ENCODE measurements around the gene CLCC1. TPM values are rescaled to one million over a fixed set of nuclear protein-coding genes. Genes with fewer than 3 reads are reported as not detected.

The CLCC1 gene
- polyA plus RNA-seq, 1 donor (not counting 4 experiments of a cell fraction or from before 2014, with no cell fraction given) = 23.4 TPM

DNA sequence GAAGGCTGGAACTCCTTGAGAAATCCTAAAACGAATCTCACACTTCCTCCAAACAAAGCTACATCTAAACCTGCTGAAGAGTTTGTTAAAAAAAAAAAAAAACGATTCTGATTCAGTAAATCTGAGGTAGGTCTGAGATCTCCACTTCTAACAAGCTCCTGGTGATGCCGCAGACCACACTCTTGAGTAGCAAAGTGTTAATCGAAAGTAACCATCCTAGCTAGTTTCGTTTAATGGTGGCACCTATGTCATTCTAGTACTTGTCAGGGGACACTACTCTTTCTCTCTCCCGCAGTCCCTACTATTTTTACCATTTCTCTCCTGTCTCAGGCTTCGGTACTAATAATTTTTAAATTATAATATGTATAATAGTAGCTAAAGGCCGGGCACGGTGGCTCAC is 2.1 kb downstream of the CLCC1 start:
- Histone ChIP-seq H3K9me3 (ENCODE audit: control insufficient read depth, low read depth, low read length) (no peaks in the 10 kb centered on the region), H3K9me1 (ENCODE audit: control insufficient read depth, extremely low read depth, insufficient read depth, low read length) (no peaks in the 10 kb centered on the region), H3K27ac (ENCODE audit: control insufficient read depth, insufficient read depth, low read length) (no peak overlapping the region), H3K9ac (ENCODE audit: control insufficient read depth, extremely low read depth, insufficient read depth, low read length) (no peak overlapping the region), H3K79me2 (ENCODE audit: control insufficient read depth, insufficient read depth, low read length) (peaks cover 32% of the 10 kb centered on the region), H3K36me3 (ENCODE audit: control insufficient read depth in 2 of 2, extremely low read depth in 1 of 2, insufficient read depth in 2 of 2, low read length in 2 of 2) (peaks cover 3% of the 10 kb centered on the region in 2 experiments), H3K4me2 (ENCODE audit: control insufficient read depth, extremely low read depth, insufficient read depth, low read depth, low read length) (no peak overlapping the region), H3K27me3 (ENCODE audit: control insufficient read depth, extremely low read depth, insufficient read depth, low read length) (no peaks in the 10 kb centered on the region), H3K4me3 (ENCODE audit: control insufficient read depth in 2 of 3, extremely low read depth in 1 of 3, insufficient read depth in 2 of 3, low read depth in 1 of 3, low read length in 3 of 3) (no peak overlapping the region), H3K4me1 (ENCODE audit: control insufficient read depth, extremely low read depth, insufficient read depth, low read length) (peaks cover 9% of the 10 kb centered on the region), H4K20me1 (ENCODE audit: control insufficient read depth, extremely low read depth, insufficient read depth, low read length) (no peaks in the 10 kb centered on the region), H2AFZ (ENCODE audit: control insufficient read depth, low read length) (no peak overlapping the region)
- FAIRE-seq (no peak), DNase-seq (ENCODE audit: low read depth, low spot score) (no peak)
- TF ChIP-seq CTCF (optimal IDR thresholded peaks at IDR 0.05 in 1 of 3, IDR thresholded peaks at IDR 0.05 in 1 of 3, conservative IDR thresholded peaks at IDR 0.05 in 1 of 3; ENCODE audit: extremely low read depth in 1 of 3, insufficient read depth in 2 of 3, low read length in 3 of 3) (no peak), EZH2 (IDR thresholded peaks at IDR 0.05; ENCODE audit: low read length) (no peak)
- dilution Hi-C loops (cut with MboI; ENCODE audit: extremely low pct_ligation_motif_present, low sequenced_read_pairs) = no loop called here

GRCh38 chr1:108960719-108961118 is 2.6 kb downstream of the CLCC1 start:
- TF ChIP-seq CTCF (optimal IDR thresholded peaks at IDR 0.05 in 1 of 3, IDR thresholded peaks at IDR 0.05 in 1 of 3, conservative IDR thresholded peaks at IDR 0.05 in 1 of 3; ENCODE audit: extremely low read depth in 1 of 3, insufficient read depth in 2 of 3, low read length in 3 of 3) (no peak), EZH2 (IDR thresholded peaks at IDR 0.05; ENCODE audit: low read length) (no peak)
- Histone ChIP-seq H3K9me3 (ENCODE audit: control insufficient read depth, low read depth, low read length) (no peaks in the 10 kb centered on the region), H3K27ac (ENCODE audit: control insufficient read depth, insufficient read depth, low read length) (no peak overlapping the region), H3K9ac (ENCODE audit: control insufficient read depth, extremely low read depth, insufficient read depth, low read length) (no peak overlapping the region), H3K79me2 (ENCODE audit: control insufficient read depth, insufficient read depth, low read length) (peaks cover 37% of the 10 kb centered on the region), H3K4me2 (ENCODE audit: control insufficient read depth, extremely low read depth, insufficient read depth, low read depth, low read length) (no peak overlapping the region), H4K20me1 (ENCODE audit: control insufficient read depth, extremely low read depth, insufficient read depth, low read length) (no peaks in the 10 kb centered on the region), H3K9me1 (ENCODE audit: control insufficient read depth, extremely low read depth, insufficient read depth, low read length) (no peaks in the 10 kb centered on the region), H3K36me3 (ENCODE audit: control insufficient read depth in 2 of 2, extremely low read depth in 1 of 2, insufficient read depth in 2 of 2, low read length in 2 of 2) (peaks cover 3% of the 10 kb centered on the region in 2 experiments), H3K27me3 (ENCODE audit: control insufficient read depth, extremely low read depth, insufficient read depth, low read length) (no peaks in the 10 kb centered on the region), H3K4me1 (ENCODE audit: control insufficient read depth, extremely low read depth, insufficient read depth, low read length) (peaks cover 9% of the 10 kb centered on the region), H3K4me3 (ENCODE audit: control insufficient read depth in 2 of 3, extremely low read depth in 1 of 3, insufficient read depth in 2 of 3, low read depth in 1 of 3, low read length in 3 of 3) (no peak overlapping the region), H2AFZ (ENCODE audit: control insufficient read depth, low read length) (no peak overlapping the region)
- dilution Hi-C loops (cut with MboI; ENCODE audit: extremely low pct_ligation_motif_present, low sequenced_read_pairs) = no loop called here
- no peak for DNase-seq (ENCODE audit: low read depth, low spot score)
- FAIRE-seq = no peak

Measured in keratinocyte (primary cell).